ENCODE results near the gene RNF212. TPM values are rescaled to one million over a fixed set of nuclear protein-coding genes. Genes with fewer than 3 reads are reported as not detected.

RNF212 gene
- total and polyA plus RNA-seq, 9 of the 15 experiments (the other 6 are each of a cell fraction or from before 2014, with no cell fraction given) = 0.04 TPM; not detected in 8

DNA sequence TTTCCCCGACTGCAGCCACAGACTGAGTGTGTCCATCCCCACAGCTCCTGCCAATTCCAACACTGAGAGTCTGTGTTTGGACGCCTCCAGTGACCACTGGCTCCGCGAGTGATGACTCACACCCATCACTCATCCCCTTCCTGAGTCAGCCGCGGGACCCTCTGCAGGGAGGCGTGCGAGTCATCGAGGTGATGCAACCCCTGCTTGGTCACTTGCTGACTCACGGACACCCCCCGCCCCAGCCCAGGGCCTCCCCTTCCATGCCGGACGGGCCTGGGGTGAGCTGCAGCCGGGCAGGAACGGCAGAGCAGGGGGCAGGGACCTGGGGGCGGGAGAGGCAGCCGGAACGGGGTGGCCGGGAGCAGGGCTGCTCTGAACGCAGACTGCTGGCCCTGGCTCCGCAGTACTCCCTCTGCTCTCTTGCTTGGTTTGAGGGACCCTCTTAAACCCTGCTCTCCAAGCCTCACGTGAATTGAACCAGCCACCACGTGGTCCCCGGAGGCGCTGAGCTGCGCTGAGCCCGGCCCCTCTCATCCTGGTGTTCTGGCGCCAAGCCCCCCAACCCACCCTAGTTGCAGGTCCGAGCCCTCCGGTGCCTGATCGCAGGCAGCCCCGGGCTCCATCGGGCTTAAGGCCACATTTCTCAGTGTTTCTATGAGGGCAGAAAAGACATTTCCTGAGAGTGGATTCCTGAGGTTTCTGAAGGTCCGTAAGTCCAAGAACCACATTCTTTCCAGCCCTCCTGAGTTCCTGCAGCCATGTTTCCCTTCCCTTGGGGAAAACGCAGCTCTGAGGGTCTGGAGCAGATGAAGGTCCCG, 69.5 kb downstream of the RNF212 start (continued):
- TF ChIP-seq DEAF1 (CRISPR knock-in tag; IDR thresholded peaks at IDR 0.05) (no peak), EP400 (IDR thresholded peaks at IDR 0.05) (peak; percentile 97), CBX5 (IDR thresholded peaks at IDR 0.05; ENCODE audit: borderline replicate concordance, low read depth) (peak; percentile 28; the same call in 1 of the 2 replicates), JUND (IDR thresholded peaks at IDR 0.05; ENCODE audit: borderline replicate concordance, low read depth, low read length) (peak; percentile 100), JUND (tag; IDR thresholded peaks at IDR 0.05; ENCODE audit: borderline replicate concordance, low read depth, low read length) (peak; percentile 100), SMAD4 (CRISPR knock-in tag; conservative IDR thresholded peaks at IDR 0.05) (peak; percentile 98), DNMT1 (IDR thresholded peaks at IDR 0.05) (no peak), FOXP4 (CRISPR knock-in tag; IDR thresholded peaks at IDR 0.05; ENCODE audit: borderline replicate concordance) (peak; percentile 95; the same call in 1 of the 2 replicates), GMEB1 (CRISPR knock-in tag; IDR thresholded peaks at IDR 0.05) (no peak), CCNT2 (IDR thresholded peaks at IDR 0.05; ENCODE audit: borderline replicate concordance, extremely low read depth, insufficient read length, low read depth, low read length) (peak; percentile 94), KLF1 (tag; IDR thresholded peaks at IDR 0.05) (peak; percentile 59; the same call in 1 of the 2 replicates)
- TF ChIP-seq, protein P1, sequence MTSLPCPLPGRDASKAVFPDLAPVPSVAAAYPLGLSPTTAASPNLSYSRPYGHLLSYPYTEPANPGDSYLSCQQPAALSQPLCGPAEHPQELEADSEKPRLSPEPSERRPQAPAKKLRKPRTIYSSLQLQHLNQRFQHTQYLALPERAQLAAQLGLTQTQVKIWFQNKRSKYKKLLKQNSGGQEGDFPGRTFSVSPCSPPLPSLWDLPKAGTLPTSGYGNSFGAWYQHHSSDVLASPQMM (CRISPR knock-in tag; IDR thresholded peaks at IDR 0.05) = no peak

All from K562 (cell line).